NT2/D1 (cell line): ENCODE measurements around the gene FLOT1.

Experiments used
- DNase-seq: peaks from one replicate; pipeline ENCODE4 v3.0.0-alpha.2; 2011; ENCODE audit warnings: low read depth, low spot score
- H3K27me3 ChIP-seq: 2 replicates; pipeline ENCODE4 v1.6.0; 2011; ENCODE audit warnings: mild to moderate bottlenecking; ENCODE audit not compliant: insufficient read length, insufficient read depth
- H3K36me3 ChIP-seq: 2 replicates; pipeline ENCODE4 v1.6.1; 2011; ENCODE audit warnings: mild to moderate bottlenecking, low read length, mixed read lengths; ENCODE audit not compliant: insufficient read depth, insufficient read length
- H3K4me1 ChIP-seq: 2 replicates; pipeline ENCODE4 v1.5.1; 2011; ENCODE audit not compliant: insufficient read depth, insufficient read length
- H3K4me3 ChIP-seq: 2 replicates; pipeline ENCODE4 v1.5.1; 2011; ENCODE audit warnings: low read depth; ENCODE audit not compliant: insufficient read length
- H3K9ac ChIP-seq: 2 replicates; pipeline ENCODE4 v1.6.0; 2011; ENCODE audit warnings: low read depth; ENCODE audit not compliant: insufficient read length
- H3K9me3 ChIP-seq: 2 replicates; pipeline ENCODE4 v1.5.1; 2011; ENCODE audit warnings: mild to moderate bottlenecking, low read length; ENCODE audit not compliant: insufficient read depth
- SUZ12 ChIP-seq: IDR thresholded peaks from 2 replicates; pipeline ENCODE4 v1.6.1; 2011; ENCODE audit not compliant: insufficient read length, insufficient read depth; ENCODE audit errors: extremely low read depth
- YY1 ChIP-seq: IDR thresholded peaks from 2 replicates; pipeline ENCODE4 v1.6.1; 2011; ENCODE audit not compliant: insufficient read length, insufficient read depth
- ZNF274 ChIP-seq: IDR thresholded peaks from 2 replicates; pipeline ENCODE4 v1.6.1; 2011; ENCODE audit warnings: mild to moderate bottlenecking, low read depth, low read length

The FLOT1 gene

GRCh38 chr6:30683183-30683979, 59.1 kb downstream of the FLOT1 start:
- DNase-seq: no peak
- Histone ChIP-seq H3K4me1 (peaks cover 14% of the 10 kb centered on the region), H3K4me3 (peak overlapping the region; percentile 24), H3K27me3 (no peaks in the 10 kb centered on the region), H3K9ac (peak overlapping the region; percentile 70), H3K9me3 (no peaks in the 10 kb centered on the region), H3K36me3 (peaks cover 33% of the 10 kb centered on the region)
- TF ChIP-seq SUZ12: no peak
- no peak for TF ChIP-seq ZNF274
- TF ChIP-seq YY1: no peak

- TF ChIP-seq YY1 (no peak), SUZ12 (no peak), ZNF274 (no peak)
- no peak for DNase-seq
These were observed 60.1 kb downstream of the FLOT1 start for GRCh38 chr6:30682143-30683117.

GRCh38 chr6:30681766-30682142, 60.7 kb downstream of the FLOT1 start:
- Histone ChIP-seq H3K4me1 (peaks cover 12% of the 10 kb centered on the region), H3K9ac (no peak overlapping the region), H3K36me3 (peaks cover 46% of the 10 kb centered on the region), H3K9me3 (no peaks in the 10 kb centered on the region), H3K4me3 (no peak overlapping the region), H3K27me3 (no peaks in the 10 kb centered on the region)
- DNase-seq: no peak
- TF ChIP-seq SUZ12: no peak
- no peak for TF ChIP-seq ZNF274
- TF ChIP-seq YY1: no peak

More at GRCh38 chr6:30682143-30683117, 60.1 kb downstream of the FLOT1 start:
- no peaks in the 10 kb centered on the region for H3K9me3 ChIP-seq
- H3K9ac ChIP-seq: peak overlapping the region; percentile 70
- H3K27me3 ChIP-seq: no peaks in the 10 kb centered on the region
- H3K4me1 ChIP-seq: peaks cover 12% of the 10 kb centered on the region
- H3K4me3 ChIP-seq: no peak overlapping the region
- peaks cover 40% of the 10 kb centered on the region for H3K36me3 ChIP-seq

- no peak for DNase-seq
- H3K9ac ChIP-seq: no peak overlapping the region
- peaks cover 12% of the 10 kb centered on the region for H3K4me1 ChIP-seq
- no peaks in the 10 kb centered on the region for H3K9me3 ChIP-seq
- peaks cover 45% of the 10 kb centered on the region for H3K36me3 ChIP-seq
- no peaks in the 10 kb centered on the region for H3K27me3 ChIP-seq
- no peak overlapping the region for H3K4me3 ChIP-seq
- TF ChIP-seq ZNF274 (no peak), SUZ12 (no peak), YY1 (no peak)
These were observed 62.5 kb downstream of the FLOT1 start for GRCh38 chr6:30679765-30680535.

GRCh38 chr6:30678964-30679726, 63.3 kb downstream of the FLOT1 start:
- TF ChIP-seq SUZ12: no peak
- no peak for TF ChIP-seq YY1
- no peak for TF ChIP-seq ZNF274
- H3K36me3 ChIP-seq: peaks cover 44% of the 10 kb centered on the region
- peaks cover 10% of the 10 kb centered on the region for H3K4me1 ChIP-seq
- H3K9me3 ChIP-seq: no peaks in the 10 kb centered on the region
- no peak for DNase-seq
- no peaks in the 10 kb centered on the region for H3K27me3 ChIP-seq
- peak overlapping the region; percentile 36 for H3K9ac ChIP-seq
- no peak overlapping the region for H3K4me3 ChIP-seq
